ENCODE results near the gene TGFBR2. TPM values are rescaled to one million over a fixed set of nuclear protein-coding genes. Genes with fewer than 3 reads are reported as not detected.

Gene TGFBR2
- total RNA-seq, 2 donors from 2014 or later: 91.8 to 143 TPM

DNA sequence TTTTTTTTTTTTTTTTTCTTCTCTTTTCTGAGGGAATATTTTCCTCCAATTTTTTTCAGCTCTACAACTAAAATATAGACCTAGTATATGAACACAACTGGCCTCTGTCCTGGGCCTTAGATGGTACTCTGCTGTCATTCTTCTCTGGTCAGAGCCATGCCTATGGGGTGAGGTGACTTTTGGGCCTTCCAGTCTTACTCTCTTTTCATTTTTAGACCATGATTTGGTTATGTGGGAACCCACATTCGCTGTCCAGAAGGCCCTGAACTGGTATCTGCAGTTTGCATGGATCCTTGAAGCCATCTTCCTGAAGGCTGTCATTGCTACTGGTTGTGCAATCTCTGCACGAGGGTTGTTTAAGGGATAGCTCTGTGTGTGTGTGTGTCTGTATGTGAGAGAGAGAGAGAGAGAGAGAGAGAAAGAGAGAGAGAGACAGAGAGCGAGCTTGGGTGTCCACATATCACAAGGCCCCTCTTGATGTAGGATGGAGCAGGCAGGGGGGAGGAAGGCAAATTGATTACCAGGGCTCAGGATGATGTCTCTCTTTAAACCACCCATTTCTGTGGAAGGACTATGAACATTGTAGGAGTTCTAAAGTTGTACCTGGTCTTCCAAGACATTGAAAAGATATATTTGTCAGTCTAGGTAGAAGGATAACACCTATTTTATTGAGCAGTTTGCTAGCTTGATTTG lies 6.9 kb downstream of the TGFBR2 start:
- intact Hi-C loops (cut with DNase I): no loop called here
- Histone ChIP-seq H3K9me3 (no peaks in the 10 kb centered on the region), H3K36me3 (replicated peaks in 1 of 2; ENCODE audit: insufficient read depth in 1 of 2, low read depth in 2 of 2) (no peaks in the 10 kb centered on the region), H3K27me3 (no peaks in the 10 kb centered on the region), H3K27ac (no peak overlapping the region), H3K4me1 (peaks cover 56% of the 10 kb centered on the region), H3K4me3 (no peak overlapping the region)
- 66 to 75% methylated on average over 3 of the region's 3 CpGs for whole genome bisulfite sequencing, 2 donors
- TF ChIP-seq, protein P1, sequence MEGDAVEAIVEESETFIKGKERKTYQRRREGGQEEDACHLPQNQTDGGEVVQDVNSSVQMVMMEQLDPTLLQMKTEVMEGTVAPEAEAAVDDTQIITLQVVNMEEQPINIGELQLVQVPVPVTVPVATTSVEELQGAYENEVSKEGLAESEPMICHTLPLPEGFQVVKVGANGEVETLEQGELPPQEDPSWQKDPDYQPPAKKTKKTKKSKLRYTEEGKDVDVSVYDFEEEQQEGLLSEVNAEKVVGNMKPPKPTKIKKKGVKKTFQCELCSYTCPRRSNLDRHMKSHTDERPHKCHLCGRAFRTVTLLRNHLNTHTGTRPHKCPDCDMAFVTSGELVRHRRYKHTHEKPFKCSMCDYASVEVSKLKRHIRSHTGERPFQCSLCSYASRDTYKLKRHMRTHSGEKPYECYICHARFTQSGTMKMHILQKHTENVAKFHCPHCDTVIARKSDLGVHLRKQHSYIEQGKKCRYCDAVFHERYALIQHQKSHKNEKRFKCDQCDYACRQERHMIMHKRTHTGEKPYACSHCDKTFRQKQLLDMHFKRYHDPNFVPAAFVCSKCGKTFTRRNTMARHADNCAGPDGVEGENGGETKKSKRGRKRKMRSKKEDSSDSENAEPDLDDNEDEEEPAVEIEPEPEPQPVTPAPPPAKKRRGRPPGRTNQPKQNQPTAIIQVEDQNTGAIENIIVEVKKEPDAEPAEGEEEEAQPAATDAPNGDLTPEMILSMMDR (IDR thresholded peaks at IDR 0.05): no peak
- no peak for TF ChIP-seq POLR2A (IDR thresholded peaks at IDR 0.05)
- no peak for ATAC-seq
- DNase-seq: peak in 1 of 4 donors; percentile 34

DNA sequence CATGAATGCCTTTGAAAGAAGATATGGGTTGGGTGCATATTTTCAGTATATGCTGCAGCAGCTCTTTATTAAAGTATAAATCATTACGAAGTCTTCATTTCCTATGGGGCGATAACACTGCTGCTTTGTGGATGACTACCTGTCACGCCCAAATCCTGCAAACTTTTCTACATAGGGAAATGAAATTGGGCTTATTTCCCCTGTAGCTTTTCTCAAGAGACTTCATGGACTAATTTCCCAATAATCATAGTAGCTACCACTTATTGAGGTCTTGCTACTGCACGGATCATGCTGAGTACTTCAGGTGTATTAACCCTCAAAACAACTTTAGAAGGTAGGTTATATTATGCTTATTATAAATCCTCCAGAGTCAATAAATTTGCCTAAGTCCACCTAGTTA lies 8.0 kb downstream of the TGFBR2 start:
- no peaks in the 10 kb centered on the region for H3K27me3 ChIP-seq
- 69 to 85% methylated on average over 4 of the region's 4 CpGs for WGBS, 2 donors
- TF ChIP-seq POLR2A (IDR thresholded peaks at IDR 0.05): no peak
- TF ChIP-seq, protein P1 (IDR thresholded peaks at IDR 0.05): no peak
- peak overlapping the region in 1 of 4 donors; percentile 38 for H3K27ac ChIP-seq
- DNase-seq (no peak), ATAC-seq (no peak)
- H3K4me1 ChIP-seq: peaks cover 63% of the 10 kb centered on the region
- intact Hi-C loops (cut with DNase I): no loop called here
- H3K4me3 ChIP-seq: no peak overlapping the region
- H3K9me3 ChIP-seq: no peaks in the 10 kb centered on the region
- no peaks in the 10 kb centered on the region for H3K36me3 ChIP-seq (replicated peaks in 1 of 2; ENCODE audit: insufficient read depth in 1 of 2, low read depth in 2 of 2)

DNA sequence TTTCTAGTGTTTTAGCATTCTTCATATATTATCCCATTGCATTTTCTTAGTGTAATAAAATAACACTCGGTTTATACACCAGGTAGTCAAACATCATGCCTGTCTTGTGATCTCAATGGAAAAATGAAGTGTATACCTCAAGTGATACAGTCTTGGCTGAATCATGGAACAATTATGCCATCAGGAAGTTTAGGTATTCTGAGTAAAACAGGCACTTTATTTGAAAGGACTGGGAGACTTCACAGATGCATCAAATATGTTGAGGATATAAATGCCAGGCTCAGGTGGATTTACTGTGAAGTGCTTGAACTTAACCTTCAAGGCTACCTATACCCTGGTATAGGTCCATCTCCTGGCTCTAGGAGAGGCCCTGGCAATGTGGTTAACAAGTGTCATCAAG lies 8.5 kb downstream of the TGFBR2 start:
- DNase-seq (no peak), ATAC-seq (no peak)
- 31 to 36% methylated on average over 1 of the region's 1 CpG for WGBS, 2 donors
- intact Hi-C loops (cut with DNase I): no loop called here
- TF ChIP-seq, protein P1 (IDR thresholded peaks at IDR 0.05): no peak
- no peak for TF ChIP-seq POLR2A (IDR thresholded peaks at IDR 0.05)
- Histone ChIP-seq H3K27ac (peak overlapping the region in 1 of 4 donors; percentile 38), H3K4me3 (no peak overlapping the region), H3K9me3 (no peaks in the 10 kb centered on the region), H3K4me1 (peaks cover 58% of the 10 kb centered on the region), H3K36me3 (replicated peaks in 1 of 2; ENCODE audit: insufficient read depth in 1 of 2, low read depth in 2 of 2) (no peaks in the 10 kb centered on the region), H3K27me3 (no peaks in the 10 kb centered on the region)

DNA sequence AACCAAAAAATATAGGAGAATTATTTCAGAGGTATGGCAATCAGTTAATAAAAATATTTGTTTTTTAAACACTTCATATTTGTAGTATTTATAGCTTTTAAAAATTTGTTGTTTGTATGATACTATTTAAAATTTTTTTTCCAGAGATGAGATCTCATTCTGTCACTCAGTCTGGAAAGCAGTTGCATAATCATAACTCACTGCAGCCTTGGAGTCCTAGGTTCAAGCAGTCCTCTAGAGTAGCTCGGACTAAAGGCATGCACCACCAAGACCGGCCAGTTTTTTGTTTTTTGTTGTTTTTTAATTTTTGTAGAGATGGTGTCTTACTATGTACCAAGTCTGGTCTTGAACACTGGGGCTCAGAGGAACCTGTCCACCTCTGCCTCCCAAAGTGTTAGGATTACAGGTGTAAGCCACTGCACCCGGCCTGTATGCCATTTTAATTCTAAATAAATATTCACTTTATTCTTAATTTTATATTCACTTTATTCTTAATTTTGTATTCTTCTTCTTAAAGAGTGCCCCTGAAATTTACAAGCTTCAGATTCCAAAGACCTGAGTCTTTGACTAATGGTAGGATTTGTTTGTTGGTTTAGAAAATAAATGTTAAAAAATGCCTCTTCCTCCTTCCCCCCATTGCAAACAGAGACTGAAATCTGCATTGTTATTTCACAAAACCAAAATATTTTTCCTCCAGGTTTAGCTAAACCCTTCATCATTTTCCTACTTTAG lies 9.4 kb downstream of the TGFBR2 start:
- ATAC-seq (no peak), DNase-seq (no peak)
- 58 to 63% methylated on average over 3 of the region's 3 CpGs for WGBS, 2 donors
- peaks cover 50% of the 10 kb centered on the region for H3K4me1 ChIP-seq
- no peak overlapping the region for H3K4me3 ChIP-seq
- TF ChIP-seq, protein P1 (IDR thresholded peaks at IDR 0.05): no peak
- no peak for TF ChIP-seq POLR2A (IDR thresholded peaks at IDR 0.05)
- H3K36me3 ChIP-seq (replicated peaks in 1 of 2; ENCODE audit: insufficient read depth in 1 of 2, low read depth in 2 of 2): no peaks in the 10 kb centered on the region
- H3K27ac ChIP-seq: peak overlapping the region in 1 of 4 donors; percentile 34
- H3K27me3 ChIP-seq: no peaks in the 10 kb centered on the region
- no peaks in the 10 kb centered on the region for H3K9me3 ChIP-seq
- intact Hi-C loops (cut with DNase I): no loop called here
